CD4-positive, alpha-beta T cell treated with Interleukin-17A for 1 hour (primary cell): Measurements from ENCODE around the gene HPCAL1.

ENCODE experiments used
- DNase-seq: peaks from one replicate; pipeline ENCODE4 v3.0.0-alpha.2; 2020

The HPCAL1 gene

GRCh38 chr2:10357193-10358169 is 54.8 kb downstream of the HPCAL1 start:
- no peak for DNase-seq

GRCh38 chr2:10359246-10359645 is 56.5 kb downstream of the HPCAL1 start:
- DNase-seq, result no peak

DNA sequence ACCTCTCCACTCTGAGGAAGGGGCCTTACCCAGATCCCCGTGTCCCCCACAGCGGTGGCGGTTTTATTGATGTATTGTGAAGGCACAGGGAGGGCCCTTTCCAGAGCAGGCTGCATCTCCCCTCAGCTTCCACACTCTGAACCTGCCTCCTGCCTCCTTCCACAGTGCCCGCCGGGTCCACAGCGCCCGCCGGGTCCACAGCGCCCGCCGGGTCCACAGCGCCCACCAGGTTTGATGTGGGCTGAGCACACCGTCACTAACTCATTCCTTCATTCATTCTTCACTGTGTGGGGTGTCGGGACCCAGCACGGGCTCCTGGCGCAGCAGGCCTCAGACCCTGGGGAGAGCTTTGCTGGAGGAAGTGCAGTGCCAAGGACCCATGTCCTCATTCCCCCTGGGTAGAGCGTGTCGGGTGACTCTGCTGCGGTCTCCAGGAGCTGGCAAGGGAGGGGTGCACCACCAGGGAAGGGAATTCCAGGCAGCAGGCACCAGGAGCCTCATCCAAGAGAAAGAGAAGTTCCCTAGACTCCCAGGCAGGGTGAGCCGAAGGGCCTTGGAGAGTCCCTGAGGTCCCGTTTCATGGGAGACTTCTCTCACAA is 57.1 kb downstream of the HPCAL1 start:
- DNase-seq, result no peak

GRCh38 chr2:10360460-10360849 is 57.8 kb downstream of the HPCAL1 start:
- DNase-seq, result no peak

GRCh38 chr2:10360850-10361588 is 58.3 kb downstream of the HPCAL1 start:
- DNase-seq, result no peak

DNA sequence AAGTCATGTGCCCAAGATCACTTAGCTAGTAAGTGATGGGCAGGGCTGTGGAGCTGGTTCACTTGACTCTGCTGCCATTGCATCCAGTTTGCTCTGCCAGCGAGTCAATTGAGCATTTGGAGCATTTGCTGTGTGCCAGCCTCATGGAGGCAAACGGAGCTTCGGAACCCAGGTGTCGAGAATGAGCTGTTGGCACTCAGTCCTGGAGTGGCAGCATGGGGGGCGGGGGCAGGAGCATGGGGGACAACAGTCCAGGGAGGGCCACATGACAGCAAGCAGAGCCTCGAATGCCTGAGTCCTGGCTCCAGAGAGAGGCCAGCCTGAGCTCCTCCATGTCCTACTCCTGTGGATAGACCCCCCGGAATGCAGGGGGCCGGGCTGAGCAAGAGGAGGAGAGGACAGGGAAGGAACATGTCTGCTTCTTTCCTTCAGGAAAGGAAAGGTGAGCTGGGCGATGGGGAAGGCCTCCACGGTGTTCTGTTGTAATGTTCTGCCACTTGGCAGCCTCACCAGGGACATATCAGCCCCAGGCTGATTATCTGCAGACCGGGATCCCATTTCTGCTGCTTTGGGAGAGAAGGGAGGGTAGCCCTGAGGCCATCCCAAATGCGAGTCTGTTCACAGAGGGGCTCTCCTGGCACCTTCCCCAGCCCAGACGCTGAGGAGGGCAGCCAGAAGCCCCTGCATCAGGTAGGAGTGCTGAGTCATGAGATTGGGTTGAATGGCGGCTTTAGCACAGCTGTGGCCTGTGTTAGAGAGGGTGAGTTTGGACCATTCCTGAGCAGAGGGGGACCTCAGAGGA is 59.6 kb downstream of the HPCAL1 start:
- no peak for DNase-seq

- DNase-seq, result no peak
These were observed 60.3 kb downstream of the HPCAL1 start for GRCh38 chr2:10362898-10363454.

GRCh38 chr2:10363861-10364610 is 61.3 kb downstream of the HPCAL1 start:
- DNase-seq, result no peak

GRCh38 chr2:10365412-10365811 is 62.7 kb downstream of the HPCAL1 start:
- DNase-seq, result no peak

GRCh38 chr2:10366601-10367270 is 64.0 kb downstream of the HPCAL1 start:
- DNase-seq, result no peak

- DNase-seq, result no peak
These were observed 65.1 kb downstream of the HPCAL1 start for GRCh38 chr2:10367472-10368439.

DNA sequence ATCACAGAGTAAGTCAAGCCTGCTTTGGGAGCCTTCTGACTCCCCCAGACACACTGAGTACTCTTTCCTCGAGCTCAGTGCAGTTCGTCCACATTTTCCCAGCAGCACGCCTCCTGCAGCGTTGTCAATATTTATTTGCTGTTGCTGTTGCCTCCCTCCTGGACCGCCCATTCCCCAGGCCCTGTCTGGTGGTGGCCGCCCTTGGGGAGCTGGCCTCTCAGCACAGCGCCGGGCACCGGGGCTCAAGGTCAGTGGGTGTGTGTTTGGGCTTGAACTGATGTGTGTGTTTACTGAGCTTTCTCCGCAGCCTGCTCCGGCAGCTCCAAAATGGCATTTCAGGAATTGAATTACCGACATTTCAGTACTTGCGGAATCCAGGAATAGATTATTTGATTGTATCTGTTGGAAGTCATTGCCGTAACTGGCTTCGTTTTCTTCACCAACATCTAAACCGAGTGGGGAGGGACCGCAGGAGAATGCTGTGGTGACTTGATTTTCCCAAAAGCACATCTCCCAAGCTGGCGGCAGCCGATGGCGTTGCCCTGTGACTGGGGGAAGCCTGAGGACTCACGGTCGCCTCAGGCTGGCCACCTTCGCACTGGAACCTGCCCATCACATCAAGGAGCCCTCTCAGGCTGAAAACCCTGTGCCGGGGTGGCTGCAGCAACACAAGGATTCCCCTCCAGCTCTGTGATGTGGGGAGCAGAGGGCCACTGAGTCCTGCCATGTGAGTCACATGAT is 66.0 kb downstream of the HPCAL1 start:
- DNase-seq, result no peak

DNA sequence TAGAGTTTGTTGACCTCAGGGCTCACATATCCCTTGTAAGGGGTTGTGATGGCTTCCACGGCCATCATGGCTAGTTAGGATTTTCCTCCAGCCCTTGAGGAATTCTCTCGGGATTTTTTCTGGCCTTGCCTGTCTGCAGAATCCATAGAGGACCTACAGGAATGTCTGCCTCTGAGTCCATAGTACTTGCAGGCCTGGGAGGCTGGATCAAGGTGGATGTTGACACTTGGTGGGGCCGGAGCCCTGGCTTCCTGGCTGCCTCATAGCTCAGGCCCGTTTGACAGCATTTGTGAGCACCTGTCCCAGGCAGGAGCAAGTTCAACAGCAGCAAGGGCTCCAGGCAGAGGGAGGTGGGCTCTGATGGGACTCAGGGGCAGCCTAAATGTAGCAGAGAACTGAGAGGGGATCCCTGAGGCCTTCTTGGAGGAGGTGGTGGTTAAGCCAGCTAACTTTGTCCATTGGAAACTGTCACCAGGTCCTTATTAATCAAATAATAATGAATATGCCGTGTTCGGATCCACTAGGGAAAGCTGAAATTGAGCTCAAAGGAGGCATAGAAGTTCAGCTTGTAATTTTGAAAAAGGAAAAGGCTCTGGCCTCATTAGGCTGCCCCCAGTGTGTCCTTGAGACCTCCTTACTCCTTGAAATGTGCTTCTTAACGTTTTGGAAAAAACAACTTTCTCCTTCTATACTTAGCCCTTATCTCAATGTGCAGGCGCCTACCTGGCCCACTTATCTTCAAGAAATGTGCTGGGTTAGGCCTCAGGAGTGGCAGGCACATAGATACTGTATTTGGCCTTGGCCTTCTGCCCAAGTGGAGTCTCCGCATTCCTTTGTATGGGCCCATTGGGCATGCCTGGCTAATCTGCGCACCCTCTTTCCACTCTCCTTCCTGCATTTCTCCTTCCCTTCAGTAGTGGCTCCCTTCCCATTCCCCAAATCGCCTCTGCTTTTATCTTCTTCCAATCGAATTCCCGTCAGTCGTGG is 66.9 kb downstream of the HPCAL1 start:
- no peak for DNase-seq

- DNase-seq, result no peak
These were observed 67.7 kb downstream of the HPCAL1 start for GRCh38 chr2:10370390-10370789.

- no peak for DNase-seq
These were observed 68.2 kb downstream of the HPCAL1 start for GRCh38 chr2:10370895-10371294.

- DNase-seq, result no peak
These were observed 68.9 kb downstream of the HPCAL1 start for GRCh38 chr2:10371441-10372196.
